Stomach (tissue), 9 donors: Measurements from ENCODE around the gene RNU6-1. TPM values are rescaled to one million over a fixed set of nuclear protein-coding genes. Genes with fewer than 3 reads are reported as not detected.
A peak's percentile ranks its signal among the peaks of the same experiment; 100 is the strongest.

Experiments
- DNase-seq, 2 donors: peaks; one replicate each; pipeline versions ENCODE4 v3.0.0 to v3.0.0-alpha.2; 2013 to 2019
- H3K27ac ChIP-seq, 5 donors: fragments of 200-600 bp in 4 of 5; sonication (generic) in 4 of 5; one replicate each; pipeline ENCODE4 v1.5.1; 2013 to 2019; ENCODE audit warnings: mild to moderate bottlenecking in 1 of 5, moderate library complexity in 1 of 5
- H3K27me3 ChIP-seq, 3 donors: fragments of 200-600 bp; sonication (generic); one replicate each; pipeline ENCODE4 v1.5.1; 2017 to 2019; ENCODE audit warnings: mixed run types in 1 of 3
- H3K36me3 ChIP-seq, 4 donors: fragments of 200-600 bp; sonication (generic); 1 replicate in 3 of 4; 2 replicates in 1 of 4; pipeline ENCODE4 v1.5.1; 2016 to 2019
- H3K4me1 ChIP-seq, 4 donors: fragments of 200-600 bp; sonication (generic); one replicate each; pipeline ENCODE4 v1.5.1; 2016 to 2019
- H3K4me3 ChIP-seq, 4 donors: fragments of 200-600 bp; sonication (generic) in 3 of 4; one replicate each; pipeline ENCODE4 v1.5.1; 2016 to 2019; ENCODE audit warnings: mild to moderate bottlenecking in 1 of 4
- H3K9me3 ChIP-seq, 4 donors: fragments of 200-600 bp; sonication (generic); one replicate each; pipeline ENCODE4 v1.5.1; 2016 to 2019
- CTCF ChIP-seq, 7 experiments: fragments of 450-650 bp in 4 of 7; fragments of 200-600 bp in 3 of 7; sonication (generic) in 3 of 7; IDR thresholded peaks; one replicate each; pipeline ENCODE4 v1.5.1; 2016 to 2019; ENCODE audit warnings: antibody characterized with exemption in 7 of 7, control low read depth in 2 of 7, mild to moderate bottlenecking in 1 of 7
- EP300 ChIP-seq: sonication (generic); formaldehyde crosslinking; IDR thresholded peaks from one replicate; pipeline ENCODE4 v1.6.1; 2017; ENCODE audit warnings: antibody characterized with exemption
- POLR2A ChIP-seq, 4 donors: fragments of 450-650 bp; IDR thresholded peaks; one replicate each; pipeline ENCODE4 v1.6.1; 2016; ENCODE audit warnings: antibody characterized with exemption in 4 of 4, control low read depth in 2 of 4, mild to moderate bottlenecking in 1 of 4, moderate library complexity in 1 of 4
- POLR2AphosphoS5 ChIP-seq, 3 donors: sonication (generic); formaldehyde crosslinking; IDR thresholded peaks; one replicate each; pipeline ENCODE4 v1.6.1; 2016; ENCODE audit warnings: antibody characterized with exemption in 3 of 3
- WGBS, 5 donors: extraction: QIAGEN DNeasy Blood & Tissue Kit in 3 of 5; methylation state at CpG; one replicate each; pipeline versions ENCODE4 v1.1.5 to v1.1.7; 2013 to 2018; 5-methylcytosine and 5-hydroxymethylcytosine counted together
- intact Hi-C: fragments of 100-400 bp; cut with DNase I; formaldehyde crosslinking; loops from one replicate; pipeline ENCODE4 v1.15.1; 2023; ENCODE audit warnings: low total_unique reads
- polyA plus RNA-seq, 3 donors: library from polyadenylated mRNA; stranded (reverse); fragments of 200-250 nt; gene quantifications; one replicate each; pipeline ENCODE4 v1.2.3, GENCODE V29; 2013
- total RNA-seq, 5 donors: library from RNA; depleted of rRNA; stranded (reverse); fragments of >200 nt; gene quantifications; one replicate each; pipeline versions ENCODE4 v1.1.0 to v1.2.3, GENCODE V29; 2014 to 2016
- donor health status: healthy with polysubstance abuse.
- donor health status: Bipolar disorder and iron deficiency.
- donor health status: healthy.

RNU6-1 gene
- total and polyA plus RNA-seq, 8 donors = not detected

DNA sequence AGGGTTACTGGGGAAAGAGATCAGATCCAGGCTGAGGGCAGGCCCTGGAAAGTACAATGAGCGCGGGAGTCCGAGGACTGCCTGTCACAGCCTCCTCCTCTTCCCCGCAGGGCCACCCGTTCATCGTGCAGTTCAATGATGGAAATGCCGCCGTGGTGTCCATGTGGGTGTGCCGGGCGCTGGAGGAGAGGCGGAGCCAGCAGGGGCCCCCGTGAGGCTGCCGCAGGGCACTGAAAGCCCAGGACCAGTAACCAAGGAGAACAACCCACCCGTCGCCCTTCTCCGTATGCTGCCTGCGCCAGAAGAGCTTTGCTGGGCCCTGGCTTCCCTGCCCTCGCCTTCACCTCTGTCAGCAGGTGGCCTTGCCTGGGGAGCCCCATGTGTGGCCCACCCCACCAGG lies 33.3 kb downstream of the RNU6-1 start:
- no peak for DNase-seq

DNA sequence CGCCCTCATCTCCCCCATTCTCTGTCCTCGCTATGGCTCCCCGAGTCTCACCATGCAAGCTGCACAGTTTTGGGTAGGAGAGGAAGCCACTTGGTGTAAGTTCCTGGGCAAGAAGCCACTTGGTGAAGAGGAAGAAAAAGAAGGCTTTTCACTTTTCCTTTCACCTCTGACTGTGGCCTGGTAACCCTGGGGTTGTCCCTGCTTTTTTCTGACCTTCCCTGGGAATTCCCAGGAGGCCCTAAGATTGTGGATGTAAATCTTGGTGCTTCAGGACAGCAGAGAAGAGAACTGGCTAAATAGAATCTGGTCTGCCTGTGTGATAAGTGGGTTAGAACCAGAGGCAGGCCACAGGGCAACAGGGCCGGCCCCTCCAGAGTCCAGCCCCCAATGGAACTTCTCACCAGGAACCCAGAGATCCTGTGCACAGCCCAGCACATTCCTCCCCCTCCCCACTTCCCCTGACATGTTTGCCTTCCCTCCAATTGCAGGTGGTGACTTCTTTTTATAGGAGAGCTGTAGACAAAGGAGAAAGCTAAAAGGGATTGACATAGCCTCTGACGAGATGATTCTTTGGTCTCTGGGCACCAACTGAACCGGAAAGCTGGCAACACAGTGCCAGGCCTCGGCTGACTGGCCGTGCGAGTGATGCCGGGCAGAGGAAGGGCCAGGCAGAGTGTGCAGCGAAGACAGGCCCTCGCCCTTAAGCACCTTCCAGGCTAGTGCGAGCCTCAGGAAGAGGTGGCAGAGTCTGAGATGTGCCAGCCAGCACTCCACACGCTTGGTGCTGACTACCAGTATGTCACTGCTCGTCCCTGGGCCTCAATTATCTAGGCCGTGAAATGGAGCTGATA lies 34.0 kb downstream of the RNU6-1 start:
- Histone ChIP-seq H3K4me1 (no peaks in the 10 kb centered on the region), H3K4me3 (no peak overlapping the region), H3K36me3 (peaks cover 3 to 58% (median 25%) of the 10 kb centered on the region in 4 donors), H3K27ac (no peak overlapping the region), H3K27me3 (peaks cover 0 to 5% (median 0%) of the 10 kb centered on the region in 3 donors), H3K9me3 (no peaks in the 10 kb centered on the region)
- DNase-seq = peak in 1 of 2 donors; percentile 10
- TF ChIP-seq CTCF (IDR thresholded peaks at IDR 0.05) (no peak), POLR2A (IDR thresholded peaks at IDR 0.05) (no peak), POLR2AphosphoS5 (IDR thresholded peaks at IDR 0.05) (no peak), EP300 (no peak)
- intact Hi-C loops = no loop called here
- 85 to 92% (median 87%) methylated on average over 16 of the region's 16 CpGs for WGBS, 5 donors

More for the DNA sequence above, 33.3 kb downstream of the RNU6-1 start:
- intact Hi-C loops = no loop called here
- WGBS, 5 donors = 92 to 97% (median 96%) methylated on average over 10 to 18 of the region's 18 CpGs
- Histone ChIP-seq H3K9me3 (no peaks in the 10 kb centered on the region), H3K27ac (no peak overlapping the region), H3K36me3 (peaks cover 3 to 53% (median 25%) of the 10 kb centered on the region in 4 donors), H3K4me3 (no peak overlapping the region), H3K27me3 (peaks cover 0 to 11% (median 0%) of the 10 kb centered on the region in 3 donors), H3K4me1 (no peaks in the 10 kb centered on the region)
- no peak for TF ChIP-seq CTCF (IDR thresholded peaks at IDR 0.05)
- TF ChIP-seq EP300 = no peak
- no peak for TF ChIP-seq POLR2AphosphoS5 (IDR thresholded peaks at IDR 0.05)
- TF ChIP-seq POLR2A (IDR thresholded peaks at IDR 0.05) = no peak

- no peaks in the 10 kb centered on the region for H3K27me3 ChIP-seq
- TF ChIP-seq POLR2A (IDR thresholded peaks at IDR 0.05) (no peak), CTCF (IDR thresholded peaks at IDR 0.05) (no peak), POLR2AphosphoS5 (IDR thresholded peaks at IDR 0.05) (no peak), EP300 (no peak)
- no peaks in the 10 kb centered on the region for H3K9me3 ChIP-seq
- 87 to 91% (median 88%) methylated on average over 17 of the region's 17 CpGs for WGBS, 5 donors
- H3K4me1 ChIP-seq = no peaks in the 10 kb centered on the region
- H3K4me3 ChIP-seq = no peak overlapping the region
- peak in 1 of 2 donors; percentile 16 for DNase-seq
- no peak overlapping the region for H3K27ac ChIP-seq
- intact Hi-C loops = no loop called here
- peaks cover 3 to 58% (median 25%) of the 10 kb centered on the region in 4 donors for H3K36me3 ChIP-seq
These were observed 34.7 kb downstream of the RNU6-1 start for GRCh38 chr15:67805008-67805665.

DNA sequence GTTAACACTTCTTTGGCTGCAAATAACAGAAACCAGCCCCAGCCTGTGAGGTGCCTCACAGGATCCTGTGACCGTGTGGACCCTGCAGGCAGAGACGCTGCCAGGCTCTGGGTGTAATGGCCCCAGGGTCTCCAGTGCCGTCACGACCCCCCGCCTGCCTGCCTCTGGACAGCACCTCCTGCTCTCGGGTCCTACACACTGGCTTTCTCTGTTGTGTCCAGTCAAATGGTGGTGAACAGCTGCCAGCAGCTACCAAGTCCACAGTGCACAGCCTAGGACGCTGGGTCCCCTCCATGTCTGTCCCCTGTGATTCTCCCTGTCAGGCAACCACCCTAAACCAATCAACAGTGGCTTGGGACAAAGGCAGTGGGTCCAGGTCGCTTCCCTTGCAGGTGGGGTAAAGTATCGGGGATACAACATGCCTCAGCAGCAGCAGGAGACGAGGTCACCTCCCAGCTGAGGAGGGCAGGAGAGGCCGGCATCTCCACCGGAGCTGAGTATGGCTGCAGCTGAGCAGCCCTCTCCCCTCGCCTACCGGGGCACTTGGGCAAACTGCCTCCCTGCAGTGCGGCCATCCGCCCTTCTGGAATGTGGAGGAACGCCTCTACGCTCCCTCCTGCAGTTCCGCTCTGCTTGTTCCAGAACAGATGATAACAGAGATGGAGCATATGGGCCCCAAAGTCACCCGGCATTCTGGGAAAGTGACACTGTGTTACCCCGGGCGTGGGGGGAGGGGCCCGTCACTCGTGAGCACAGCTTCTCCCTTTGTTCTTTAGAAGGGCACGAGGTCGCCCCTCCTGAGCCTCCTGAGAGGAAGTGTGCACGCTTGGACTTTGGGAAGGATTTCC lies 35.6 kb downstream of the RNU6-1 start:
- Histone ChIP-seq H3K27ac (no peak overlapping the region), H3K4me3 (no peak overlapping the region), H3K4me1 (no peaks in the 10 kb centered on the region), H3K36me3 (peaks cover 3 to 50% (median 25%) of the 10 kb centered on the region in 4 donors), H3K27me3 (no peaks in the 10 kb centered on the region), H3K9me3 (no peaks in the 10 kb centered on the region)
- TF ChIP-seq POLR2AphosphoS5 (IDR thresholded peaks at IDR 0.05) = no peak
- TF ChIP-seq CTCF (IDR thresholded peaks at IDR 0.05) = no peak
- TF ChIP-seq POLR2A (IDR thresholded peaks at IDR 0.05) = no peak
- TF ChIP-seq EP300 = no peak
- no peak for DNase-seq
- WGBS, 5 donors = 82 to 86% (median 83%) methylated on average over 27 of the region's 27 CpGs
- intact Hi-C loops = no loop called here
